ENCODE measurements around the gene CLASP1. TPM values are rescaled to one million over a fixed set of nuclear protein-coding genes. Genes with fewer than 3 reads are reported as not detected.
A peak's percentile ranks its signal among the peaks of the same experiment; 100 is the strongest.

CLASP1 gene
- polyA plus RNA-seq, 1 donor (not counting 4 experiments of a cell fraction or from before 2014, with no cell fraction given), result 16.7 TPM

DNA sequence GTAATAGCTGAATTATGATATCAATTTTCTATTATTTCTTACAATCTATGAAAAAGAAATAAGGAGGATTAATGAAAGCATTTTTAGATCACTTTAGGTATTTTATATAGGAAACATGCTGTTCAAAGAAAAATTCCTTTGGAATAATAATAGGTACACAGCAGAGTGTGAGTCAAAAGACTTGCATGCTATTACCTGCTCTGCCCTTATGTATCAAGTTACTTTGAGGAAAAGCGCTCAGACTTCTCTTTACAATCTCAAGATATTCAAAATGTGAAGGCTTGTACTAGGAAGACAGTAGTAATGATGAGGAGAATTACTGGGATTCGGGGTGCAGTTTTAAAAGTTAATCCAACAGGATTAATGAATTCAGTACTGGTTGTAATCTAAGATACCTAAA lies 147.7 kb downstream of the CLASP1 start:
- H3K79me2 ChIP-seq (ENCODE audit: control insufficient read depth, insufficient read depth, low read length), result peaks cover 33% of the 10 kb centered on the region
- H3K4me2 ChIP-seq (ENCODE audit: control insufficient read depth, extremely low read depth, insufficient read depth, low read depth, low read length), result peak overlapping the region; percentile 79
- peak overlapping the region; percentile 65 for H3K9ac ChIP-seq (ENCODE audit: control insufficient read depth, extremely low read depth, insufficient read depth, low read length)
- H3K9me1 ChIP-seq (ENCODE audit: control insufficient read depth, extremely low read depth, insufficient read depth, low read length), result no peaks in the 10 kb centered on the region
- H4K20me1 ChIP-seq (ENCODE audit: control insufficient read depth, extremely low read depth, insufficient read depth, low read length), result no peaks in the 10 kb centered on the region
- no peak for TF ChIP-seq EZH2 (IDR thresholded peaks at IDR 0.05; ENCODE audit: low read length)
- TF ChIP-seq, protein P1, sequence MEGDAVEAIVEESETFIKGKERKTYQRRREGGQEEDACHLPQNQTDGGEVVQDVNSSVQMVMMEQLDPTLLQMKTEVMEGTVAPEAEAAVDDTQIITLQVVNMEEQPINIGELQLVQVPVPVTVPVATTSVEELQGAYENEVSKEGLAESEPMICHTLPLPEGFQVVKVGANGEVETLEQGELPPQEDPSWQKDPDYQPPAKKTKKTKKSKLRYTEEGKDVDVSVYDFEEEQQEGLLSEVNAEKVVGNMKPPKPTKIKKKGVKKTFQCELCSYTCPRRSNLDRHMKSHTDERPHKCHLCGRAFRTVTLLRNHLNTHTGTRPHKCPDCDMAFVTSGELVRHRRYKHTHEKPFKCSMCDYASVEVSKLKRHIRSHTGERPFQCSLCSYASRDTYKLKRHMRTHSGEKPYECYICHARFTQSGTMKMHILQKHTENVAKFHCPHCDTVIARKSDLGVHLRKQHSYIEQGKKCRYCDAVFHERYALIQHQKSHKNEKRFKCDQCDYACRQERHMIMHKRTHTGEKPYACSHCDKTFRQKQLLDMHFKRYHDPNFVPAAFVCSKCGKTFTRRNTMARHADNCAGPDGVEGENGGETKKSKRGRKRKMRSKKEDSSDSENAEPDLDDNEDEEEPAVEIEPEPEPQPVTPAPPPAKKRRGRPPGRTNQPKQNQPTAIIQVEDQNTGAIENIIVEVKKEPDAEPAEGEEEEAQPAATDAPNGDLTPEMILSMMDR (optimal IDR thresholded peaks at IDR 0.05 in 1 of 3, IDR thresholded peaks at IDR 0.05 in 1 of 3, conservative IDR thresholded peaks at IDR 0.05 in 1 of 3; ENCODE audit: extremely low read depth in 1 of 3, insufficient read depth in 2 of 3, low read length in 3 of 3), result no peak
- no peaks in the 10 kb centered on the region for H3K9me3 ChIP-seq (ENCODE audit: control insufficient read depth, low read depth, low read length)
- no peak overlapping the region for H2AFZ ChIP-seq (ENCODE audit: control insufficient read depth, low read length)
- FAIRE-seq (peak; percentile 88), DNase-seq (ENCODE audit: low read depth, low spot score) (no peak)
- peaks cover 2 to 8% of the 10 kb centered on the region in 2 experiments for H3K36me3 ChIP-seq (ENCODE audit: control insufficient read depth in 2 of 2, extremely low read depth in 1 of 2, insufficient read depth in 2 of 2, low read length in 2 of 2)
- peaks cover 66% of the 10 kb centered on the region for H3K4me1 ChIP-seq (ENCODE audit: control insufficient read depth, extremely low read depth, insufficient read depth, low read length)
- peak overlapping the region in 2 of 3 experiments; percentile 5 to 12 for H3K4me3 ChIP-seq (ENCODE audit: control insufficient read depth in 2 of 3, extremely low read depth in 1 of 3, insufficient read depth in 2 of 3, low read depth in 1 of 3, low read length in 3 of 3)
- no peaks in the 10 kb centered on the region for H3K27me3 ChIP-seq (ENCODE audit: control insufficient read depth, extremely low read depth, insufficient read depth, low read length)
- peak overlapping the region; percentile 97 for H3K27ac ChIP-seq (ENCODE audit: control insufficient read depth, insufficient read depth, low read length)
- dilution Hi-C loops (cut with MboI; ENCODE audit: extremely low pct_ligation_motif_present, low sequenced_read_pairs), result no loop called here

DNA sequence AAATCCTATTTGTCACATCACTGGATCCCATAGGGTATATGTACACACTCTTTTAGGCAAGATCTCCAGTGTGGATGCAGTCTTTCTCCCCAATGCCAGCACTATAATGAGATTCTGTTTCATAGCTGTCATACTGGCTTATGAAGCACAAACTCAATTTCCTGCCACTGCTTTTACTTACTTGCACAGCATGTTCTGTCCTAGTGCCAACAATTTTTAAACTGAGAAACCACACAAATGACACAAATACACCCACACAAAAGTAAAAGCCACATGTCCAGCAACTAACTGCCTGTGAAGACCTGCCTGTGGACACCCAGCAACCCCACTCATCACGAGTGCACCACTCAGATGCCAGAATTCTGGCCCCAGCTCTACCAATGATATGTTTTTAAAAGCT lies 148.2 kb downstream of the CLASP1 start:
- Histone ChIP-seq H3K4me3 (ENCODE audit: control insufficient read depth in 2 of 3, extremely low read depth in 1 of 3, insufficient read depth in 2 of 3, low read depth in 1 of 3, low read length in 3 of 3) (peak overlapping the region in 2 of 3 experiments; percentile 52), H3K4me2 (ENCODE audit: control insufficient read depth, extremely low read depth, insufficient read depth, low read depth, low read length) (peak overlapping the region; percentile 79), H4K20me1 (ENCODE audit: control insufficient read depth, extremely low read depth, insufficient read depth, low read length) (no peaks in the 10 kb centered on the region), H3K9me3 (ENCODE audit: control insufficient read depth, low read depth, low read length) (no peaks in the 10 kb centered on the region), H3K4me1 (ENCODE audit: control insufficient read depth, extremely low read depth, insufficient read depth, low read length) (peaks cover 60% of the 10 kb centered on the region), H3K27ac (ENCODE audit: control insufficient read depth, insufficient read depth, low read length) (peak overlapping the region; percentile 97), H2AFZ (ENCODE audit: control insufficient read depth, low read length) (no peak overlapping the region), H3K36me3 (ENCODE audit: control insufficient read depth in 2 of 2, extremely low read depth in 1 of 2, insufficient read depth in 2 of 2, low read length in 2 of 2) (peaks cover 4 to 8% of the 10 kb centered on the region in 2 experiments), H3K9ac (ENCODE audit: control insufficient read depth, extremely low read depth, insufficient read depth, low read length) (peak overlapping the region; percentile 65), H3K79me2 (ENCODE audit: control insufficient read depth, insufficient read depth, low read length) (peaks cover 33% of the 10 kb centered on the region), H3K9me1 (ENCODE audit: control insufficient read depth, extremely low read depth, insufficient read depth, low read length) (no peaks in the 10 kb centered on the region), H3K27me3 (ENCODE audit: control insufficient read depth, extremely low read depth, insufficient read depth, low read length) (no peaks in the 10 kb centered on the region)
- DNase-seq (ENCODE audit: low read depth, low spot score) (no peak), FAIRE-seq (peak; percentile 96)
- dilution Hi-C loops (cut with MboI; ENCODE audit: extremely low pct_ligation_motif_present, low sequenced_read_pairs), result no loop called here
- TF ChIP-seq EZH2 (IDR thresholded peaks at IDR 0.05; ENCODE audit: low read length), result no peak
- TF ChIP-seq, protein P1 (optimal IDR thresholded peaks at IDR 0.05 in 1 of 3, IDR thresholded peaks at IDR 0.05 in 1 of 3, conservative IDR thresholded peaks at IDR 0.05 in 1 of 3; ENCODE audit: extremely low read depth in 1 of 3, insufficient read depth in 2 of 3, low read length in 3 of 3), result no peak

All from keratinocyte (primary cell).